ENCODE data around the gene FRMD6. TPM values are rescaled to one million over a fixed set of nuclear protein-coding genes. Genes with fewer than 3 reads are reported as not detected.
"Not testable (repeated sequence)": the region's sequence is repeated elsewhere in the genome, so short reads cannot be mapped to it uniquely, and the experiment has no call there.

The FRMD6 gene
- total RNA-seq, 1 experiment from 2014 or later, result 18.7 TPM

GRCh38 chr14:51620056-51620455 lies 31.7 kb upstream of the FRMD6 start:
- Histone ChIP-seq H3K4me3 (no peak overlapping the region), H3K36me3 (no peaks in the 10 kb centered on the region)

GRCh38 chr14:51621654-51622053 lies 30.1 kb upstream of the FRMD6 start:
- Histone ChIP-seq H3K27ac (no peak overlapping the region), H3K36me3 (no peaks in the 10 kb centered on the region), H3K4me1 (peaks cover 27% of the 10 kb centered on the region)

More at GRCh38 chr14:51620056-51620455, 31.7 kb upstream of the FRMD6 start:
- DNase-seq, result peak in 1 of 2 experiments; percentile 16
- Histone ChIP-seq H3K27me3 (no peaks in the 10 kb centered on the region), H3K27ac (peak overlapping the region; percentile 42), H3K4me1 (peaks cover 43% of the 10 kb centered on the region), H3K9me3 (replicated peaks) (no peaks in the 10 kb centered on the region)

GRCh38 chr14:51622376-51622775 lies 29.3 kb upstream of the FRMD6 start:
- H3K4me3 ChIP-seq, result no peak overlapping the region
- H3K4me1 ChIP-seq, result peaks cover 20% of the 10 kb centered on the region
- H3K36me3 ChIP-seq, result no peaks in the 10 kb centered on the region
- no peak overlapping the region for H3K27ac ChIP-seq
- H3K27me3 ChIP-seq, result no peaks in the 10 kb centered on the region
- DNase-seq, result no peak
- no peaks in the 10 kb centered on the region for H3K9me3 ChIP-seq (replicated peaks)

More at GRCh38 chr14:51621654-51622053, 30.1 kb upstream of the FRMD6 start:
- Histone ChIP-seq H3K4me3 (no peak overlapping the region), H3K9me3 (replicated peaks) (no peaks in the 10 kb centered on the region), H3K27me3 (no peaks in the 10 kb centered on the region)
- DNase-seq, result no peak

GRCh38 chr14:51624955-51625569 lies 26.6 kb upstream of the FRMD6 start:
- Histone ChIP-seq H3K27me3 (no peaks in the 10 kb centered on the region), H3K4me3 (no peak overlapping the region), H3K9me3 (replicated peaks) (no peaks in the 10 kb centered on the region), H3K27ac (no peak overlapping the region), H3K36me3 (no peaks in the 10 kb centered on the region), H3K4me1 (peaks cover 5% of the 10 kb centered on the region)
- no peak for DNase-seq

GRCh38 chr14:51626185-51626584 lies 25.5 kb upstream of the FRMD6 start:
- H3K4me1 ChIP-seq, result no peaks in the 10 kb centered on the region
- no peak overlapping the region for H3K27ac ChIP-seq
- DNase-seq, result no peak
- H3K36me3 ChIP-seq, result no peaks in the 10 kb centered on the region
- no peaks in the 10 kb centered on the region for H3K9me3 ChIP-seq (replicated peaks)
- no peaks in the 10 kb centered on the region for H3K27me3 ChIP-seq
- no peak overlapping the region for H3K4me3 ChIP-seq

- Histone ChIP-seq H3K4me3 (no peak overlapping the region), H3K9me3 (replicated peaks) (no peaks in the 10 kb centered on the region), H3K36me3 (no peaks in the 10 kb centered on the region), H3K27ac (no peak overlapping the region), H3K27me3 (no peaks in the 10 kb centered on the region), H3K4me1 (no peaks in the 10 kb centered on the region)
- DNase-seq, result no peak
Observed at GRCh38 chr14:51626788-51627187, 24.9 kb upstream of the FRMD6 start.

GRCh38 chr14:51627313-51627712 lies 24.4 kb upstream of the FRMD6 start:
- no peak for DNase-seq
- H3K27me3 ChIP-seq, result no peaks in the 10 kb centered on the region
- H3K9me3 ChIP-seq (replicated peaks), result no peaks in the 10 kb centered on the region
- H3K27ac ChIP-seq, result no peak overlapping the region
- H3K36me3 ChIP-seq, result no peaks in the 10 kb centered on the region
- H3K4me3 ChIP-seq, result no peak overlapping the region
- H3K4me1 ChIP-seq, result no peaks in the 10 kb centered on the region

- Histone ChIP-seq H3K27ac (no peak overlapping the region), H3K4me3 (no peak overlapping the region), H3K9me3 (replicated peaks) (no peaks in the 10 kb centered on the region), H3K27me3 (no peaks in the 10 kb centered on the region), H3K4me1 (no peaks in the 10 kb centered on the region), H3K36me3 (no peaks in the 10 kb centered on the region)
- DNase-seq, result no peak
Observed at GRCh38 chr14:51628238-51628637, 23.5 kb upstream of the FRMD6 start.

- no peak for DNase-seq
- H3K4me3 ChIP-seq, result no peak overlapping the region
Observed at GRCh38 chr14:51630987-51631386, 20.7 kb upstream of the FRMD6 start.

GRCh38 chr14:51633298-51633697 lies 18.4 kb upstream of the FRMD6 start:
- DNase-seq, result not testable (repeated sequence)

More at GRCh38 chr14:51630987-51631386, 20.7 kb upstream of the FRMD6 start:
- no peaks in the 10 kb centered on the region for H3K27me3 ChIP-seq
- no peaks in the 10 kb centered on the region for H3K36me3 ChIP-seq
- no peaks in the 10 kb centered on the region for H3K4me1 ChIP-seq
- H3K9me3 ChIP-seq (replicated peaks), result no peaks in the 10 kb centered on the region
- H3K27ac ChIP-seq, result no peak overlapping the region

GRCh38 chr14:51636109-51636508 lies 15.6 kb upstream of the FRMD6 start:
- no peaks in the 10 kb centered on the region for H3K27me3 ChIP-seq

More at GRCh38 chr14:51633298-51633697, 18.4 kb upstream of the FRMD6 start:
- not testable (repeated sequence) for H3K27me3 ChIP-seq; H3K36me3 ChIP-seq; H3K4me1 ChIP-seq; H3K9me3 ChIP-seq (replicated peaks); H3K4me3 ChIP-seq; H3K27ac ChIP-seq

GRCh38 chr14:51638071-51638944 lies 13.4 kb upstream of the FRMD6 start:
- Histone ChIP-seq H3K4me1 (peaks cover 13% of the 10 kb centered on the region), H3K27me3 (no peaks in the 10 kb centered on the region), H3K36me3 (no peaks in the 10 kb centered on the region), H3K27ac (peak overlapping the region; percentile 20; the same call in 1 of the 2 replicates), H3K9me3 (replicated peaks) (no peaks in the 10 kb centered on the region), H3K4me3 (no peak overlapping the region)
- peak; percentile 49 to 51 for DNase-seq

More at GRCh38 chr14:51636109-51636508, 15.6 kb upstream of the FRMD6 start:
- Histone ChIP-seq H3K9me3 (replicated peaks) (no peaks in the 10 kb centered on the region), H3K4me3 (no peak overlapping the region), H3K4me1 (peaks cover 13% of the 10 kb centered on the region), H3K36me3 (no peaks in the 10 kb centered on the region), H3K27ac (no peak overlapping the region)
- DNase-seq, result no peak

- Histone ChIP-seq H3K27me3 (no peaks in the 10 kb centered on the region), H3K4me1 (peaks cover 13% of the 10 kb centered on the region), H3K4me3 (no peak overlapping the region), H3K9me3 (replicated peaks) (no peaks in the 10 kb centered on the region), H3K27ac (no peak overlapping the region), H3K36me3 (no peaks in the 10 kb centered on the region)
- no peak for DNase-seq
Observed at GRCh38 chr14:51639668-51640316, 11.9 kb upstream of the FRMD6 start.

GRCh38 chr14:51643140-51643539 lies 8.6 kb upstream of the FRMD6 start:
- DNase-seq, result no peak
- no peaks in the 10 kb centered on the region for H3K9me3 ChIP-seq (replicated peaks)
- H3K27ac ChIP-seq, result no peak overlapping the region
- no peaks in the 10 kb centered on the region for H3K27me3 ChIP-seq
- peaks cover 6% of the 10 kb centered on the region for H3K4me1 ChIP-seq
- no peaks in the 10 kb centered on the region for H3K36me3 ChIP-seq
- no peak overlapping the region for H3K4me3 ChIP-seq

Measured in SJCRH30 (cell line).